GM23248 (cell line): Measurements from ENCODE around the gene WASHC4.

Experiments
- EZH2 ChIP-seq: fragments of 200-600 bp; sonication (generic); IDR thresholded peaks from 2 replicates; pipeline ENCODE4 v1.6.1; 2018; ENCODE audit warnings: antibody characterized with exemption, mild to moderate bottlenecking; ENCODE audit not compliant: insufficient read depth, poor library complexity, severe bottlenecking
- EZH2phosphoT487 ChIP-seq: fragments of 200-600 bp; sonication (generic); IDR thresholded peaks from 2 replicates; pipeline ENCODE4 v1.6.1; 2018; ENCODE audit warnings: antibody characterized with exemption, moderate library complexity, mild to moderate bottlenecking, low read depth; ENCODE audit not compliant: insufficient read depth

DNA sequence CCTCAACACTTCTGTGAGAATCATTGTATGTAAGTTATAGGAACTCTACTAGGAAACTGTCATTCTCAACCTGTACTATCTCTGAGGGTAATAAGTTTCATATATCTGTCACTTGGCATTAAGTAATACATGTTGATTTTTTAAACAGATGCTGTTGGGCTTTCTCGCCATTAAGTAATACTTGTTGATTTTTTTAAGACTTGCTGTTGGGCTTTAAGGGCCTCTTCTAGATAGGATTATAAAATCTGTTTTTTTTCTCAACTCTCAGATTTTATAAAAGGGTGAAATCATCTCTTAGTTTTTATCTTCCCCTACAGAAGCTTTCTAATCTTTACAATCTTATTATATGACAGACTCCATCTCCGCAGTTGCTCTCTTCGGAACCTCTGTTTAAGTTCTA lies 5.6 kb downstream of the WASHC4 start:
- TF ChIP-seq EZH2 (no peak), EZH2phosphoT487 (no peak)
